ENCODE results near the gene NFYB. TPM values are rescaled to one million over a fixed set of nuclear protein-coding genes. Genes with fewer than 3 reads are reported as not detected.

Gene NFYB
- total and polyA plus RNA-seq, 9 of the 15 experiments (the other 6 are each of a cell fraction or from before 2014, with no cell fraction given), result 14.5 to 51.5 (median 32.3) TPM

- no peak for TF ChIP-seq ETS1 (conservative IDR thresholded peaks at IDR 0.05; ENCODE audit: control insufficient read depth, low read depth, low read length)
- TF ChIP-seq TRIM28 (IDR thresholded peaks at IDR 0.05), result no peak
- TF ChIP-seq PML (IDR thresholded peaks at IDR 0.05; ENCODE audit: low read length), result no peak
- TF ChIP-seq FOXP1 (CRISPR knock-in tag; IDR thresholded peaks at IDR 0.05), result no peak
- no peak for TF ChIP-seq CEBPZ (IDR thresholded peaks at IDR 0.05; ENCODE audit: borderline replicate concordance, low read depth, low read length)
- no peak for TF ChIP-seq HNRNPLL (IDR thresholded peaks at IDR 0.05; ENCODE audit: low read depth, low read length, poor library complexity, severe bottlenecking)
- peak; percentile 54; the same call in 1 of the 2 replicates for TF ChIP-seq RREB1 (CRISPR knock-in tag; IDR thresholded peaks at IDR 0.05)
- TF ChIP-seq SREBF2 (CRISPR knock-in tag; IDR thresholded peaks at IDR 0.05), result no peak
- peak; percentile 35; the same call in 1 of the 2 replicates for TF ChIP-seq L3MBTL2 (IDR thresholded peaks at IDR 0.05)
- TF ChIP-seq ZNF253 (CRISPR knock-in tag; conservative IDR thresholded peaks at IDR 0.05), result no peak
- no peak for TF ChIP-seq ZC3H8 (IDR thresholded peaks at IDR 0.05)
- peak in 1 of 2 experiments; percentile 65; a peak in 1 of 4 replicates for TF ChIP-seq RCOR1 (IDR thresholded peaks at IDR 0.05; ENCODE audit: borderline replicate concordance in 1 of 2, low read depth in 2 of 2, low read length in 2 of 2)
- TF ChIP-seq E2F4 (CRISPR knock-in tag; IDR thresholded peaks at IDR 0.05; ENCODE audit: low read depth), result no peak
- no peak for TF ChIP-seq ETV5 (CRISPR knock-in tag; IDR thresholded peaks at IDR 0.05; ENCODE audit: low read depth)
- TF ChIP-seq MXI1 (IDR thresholded peaks at IDR 0.05; ENCODE audit: low read depth, low read length), result no peak
- TF ChIP-seq ZNF12 (CRISPR knock-in tag; IDR thresholded peaks at IDR 0.05), result no peak
These were observed 39.9 kb upstream of the NFYB start (continued) for GRCh38 chr12:104177663-104178501.

Data from K562 (cell line).